ENCODE data around the gene CAPN15.

The CAPN15 gene

GRCh38 chr16:534856-535445 is 7.4 kb downstream of the CAPN15 start:
- TF ChIP-seq CREB1 (IDR thresholded peaks at IDR 0.05; ENCODE audit: low read depth) (no peak), CEBPB (IDR thresholded peaks at IDR 0.05) (no peak), RAD21 (IDR thresholded peaks at IDR 0.05; ENCODE audit: low read depth) (no peak), EGR1 (IDR thresholded peaks at IDR 0.05) (no peak), TCF12 (IDR thresholded peaks at IDR 0.05; ENCODE audit: low read depth) (no peak), YY1 (IDR thresholded peaks at IDR 0.05; ENCODE audit: low read depth) (no peak)

GRCh38 chr16:535446-536405 is 8.2 kb downstream of the CAPN15 start:
- TF ChIP-seq, protein P1, sequence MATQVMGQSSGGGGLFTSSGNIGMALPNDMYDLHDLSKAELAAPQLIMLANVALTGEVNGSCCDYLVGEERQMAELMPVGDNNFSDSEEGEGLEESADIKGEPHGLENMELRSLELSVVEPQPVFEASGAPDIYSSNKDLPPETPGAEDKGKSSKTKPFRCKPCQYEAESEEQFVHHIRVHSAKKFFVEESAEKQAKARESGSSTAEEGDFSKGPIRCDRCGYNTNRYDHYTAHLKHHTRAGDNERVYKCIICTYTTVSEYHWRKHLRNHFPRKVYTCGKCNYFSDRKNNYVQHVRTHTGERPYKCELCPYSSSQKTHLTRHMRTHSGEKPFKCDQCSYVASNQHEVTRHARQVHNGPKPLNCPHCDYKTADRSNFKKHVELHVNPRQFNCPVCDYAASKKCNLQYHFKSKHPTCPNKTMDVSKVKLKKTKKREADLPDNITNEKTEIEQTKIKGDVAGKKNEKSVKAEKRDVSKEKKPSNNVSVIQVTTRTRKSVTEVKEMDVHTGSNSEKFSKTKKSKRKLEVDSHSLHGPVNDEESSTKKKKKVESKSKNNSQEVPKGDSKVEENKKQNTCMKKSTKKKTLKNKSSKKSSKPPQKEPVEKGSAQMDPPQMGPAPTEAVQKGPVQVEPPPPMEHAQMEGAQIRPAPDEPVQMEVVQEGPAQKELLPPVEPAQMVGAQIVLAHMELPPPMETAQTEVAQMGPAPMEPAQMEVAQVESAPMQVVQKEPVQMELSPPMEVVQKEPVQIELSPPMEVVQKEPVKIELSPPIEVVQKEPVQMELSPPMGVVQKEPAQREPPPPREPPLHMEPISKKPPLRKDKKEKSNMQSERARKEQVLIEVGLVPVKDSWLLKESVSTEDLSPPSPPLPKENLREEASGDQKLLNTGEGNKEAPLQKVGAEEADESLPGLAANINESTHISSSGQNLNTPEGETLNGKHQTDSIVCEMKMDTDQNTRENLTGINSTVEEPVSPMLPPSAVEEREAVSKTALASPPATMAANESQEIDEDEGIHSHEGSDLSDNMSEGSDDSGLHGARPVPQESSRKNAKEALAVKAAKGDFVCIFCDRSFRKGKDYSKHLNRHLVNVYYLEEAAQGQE (IDR thresholded peaks at IDR 0.05; ENCODE audit: low read depth): no peak
- no peak for TF ChIP-seq TAF1 (IDR thresholded peaks at IDR 0.05; ENCODE audit: low read depth)
- TF ChIP-seq TEAD4 (IDR thresholded peaks at IDR 0.05): no peak
- TF ChIP-seq, protein P2, sequence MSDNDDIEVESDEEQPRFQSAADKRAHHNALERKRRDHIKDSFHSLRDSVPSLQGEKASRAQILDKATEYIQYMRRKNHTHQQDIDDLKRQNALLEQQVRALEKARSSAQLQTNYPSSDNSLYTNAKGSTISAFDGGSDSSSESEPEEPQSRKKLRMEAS (IDR thresholded peaks at IDR 0.05): no peak
- TF ChIP-seq EGR1 (IDR thresholded peaks at IDR 0.05): no peak
- TF ChIP-seq CREB1 (IDR thresholded peaks at IDR 0.05; ENCODE audit: low read depth): no peak
- TF ChIP-seq NFIC (IDR thresholded peaks at IDR 0.05): no peak
- no peak for TF ChIP-seq USF1 (IDR thresholded peaks at IDR 0.05)
- no peak for TF ChIP-seq CEBPB (IDR thresholded peaks at IDR 0.05)
- TF ChIP-seq FOXM1 (IDR thresholded peaks at IDR 0.05; ENCODE audit: borderline replicate concordance, low read depth): no peak

DNA sequence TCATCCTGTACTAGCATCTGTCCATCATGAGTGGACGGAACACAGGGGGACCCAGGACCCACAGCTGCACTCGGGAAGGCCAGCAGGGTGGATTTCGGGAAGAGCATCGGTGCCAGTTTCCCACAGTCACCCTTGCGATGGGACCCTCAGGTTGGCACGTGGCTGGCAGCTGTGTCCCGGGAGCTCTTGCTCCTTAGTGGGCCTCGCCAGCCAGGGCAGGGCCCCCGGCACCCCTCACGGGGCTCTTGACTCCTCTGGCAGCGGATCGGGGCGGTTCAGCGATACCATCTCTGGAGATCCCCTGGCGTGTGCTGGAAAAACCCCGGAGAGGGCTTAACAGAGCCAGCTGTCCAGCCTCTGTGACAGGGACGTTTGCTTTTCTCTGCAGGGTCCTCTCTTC is 9.2 kb downstream of the CAPN15 start:
- TF ChIP-seq CEBPB (IDR thresholded peaks at IDR 0.05) (no peak), CREB1 (IDR thresholded peaks at IDR 0.05; ENCODE audit: low read depth) (no peak)

DNA sequence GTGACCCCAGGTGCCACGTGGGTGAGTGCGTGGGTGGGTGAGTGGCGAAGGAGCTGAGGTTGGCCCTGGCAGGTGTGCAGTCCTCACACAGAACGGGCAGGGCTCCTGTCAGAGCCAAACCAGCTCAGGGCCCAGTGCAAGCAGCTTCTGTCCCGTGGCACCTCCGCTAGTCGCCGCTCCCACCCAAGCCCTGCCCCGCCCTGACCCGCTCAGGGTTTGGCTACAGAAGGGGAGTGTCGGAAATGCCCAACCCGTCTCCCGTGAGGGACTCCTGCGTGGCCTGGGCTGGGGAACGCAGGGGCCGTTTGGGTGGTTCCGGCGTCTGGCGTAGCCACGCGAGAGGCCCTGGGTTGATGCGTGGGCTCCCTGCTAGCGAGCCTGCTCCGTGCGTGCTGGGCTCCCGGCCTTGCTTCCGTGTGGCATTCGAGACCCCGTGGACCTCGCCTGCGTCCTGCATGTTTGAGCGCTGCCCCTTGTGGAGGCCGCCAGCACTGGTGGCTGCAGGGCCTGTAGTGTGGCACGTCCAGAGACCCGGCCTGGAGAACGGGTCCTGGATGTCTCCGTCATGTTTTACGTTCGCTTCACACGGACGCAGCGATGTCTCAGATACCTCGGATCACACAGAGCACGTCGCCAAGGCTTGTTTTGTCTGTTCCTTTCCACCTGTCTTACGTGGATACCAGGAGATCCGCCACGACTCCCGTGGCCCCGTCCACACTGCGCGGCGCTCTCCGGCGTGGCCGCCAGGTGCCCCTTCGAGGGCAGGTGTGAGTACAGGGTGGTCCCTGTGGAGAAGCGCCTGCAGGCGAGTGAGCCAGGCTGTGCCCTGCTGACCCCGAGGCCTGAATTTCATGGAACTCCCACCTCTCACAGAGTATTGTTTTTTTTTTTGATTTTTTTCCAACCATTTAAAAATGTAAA is 10.2 kb downstream of the CAPN15 start:
- TF ChIP-seq, protein P1 (IDR thresholded peaks at IDR 0.05; ENCODE audit: low read depth): no peak
- no peak for TF ChIP-seq EP300 (IDR thresholded peaks at IDR 0.05; ENCODE audit: borderline replicate concordance)
- no peak for TF ChIP-seq CREB1 (IDR thresholded peaks at IDR 0.05; ENCODE audit: low read depth)
- TF ChIP-seq TCF12 (IDR thresholded peaks at IDR 0.05; ENCODE audit: low read depth): no peak
- no peak for TF ChIP-seq USF1 (IDR thresholded peaks at IDR 0.05)

DNA sequence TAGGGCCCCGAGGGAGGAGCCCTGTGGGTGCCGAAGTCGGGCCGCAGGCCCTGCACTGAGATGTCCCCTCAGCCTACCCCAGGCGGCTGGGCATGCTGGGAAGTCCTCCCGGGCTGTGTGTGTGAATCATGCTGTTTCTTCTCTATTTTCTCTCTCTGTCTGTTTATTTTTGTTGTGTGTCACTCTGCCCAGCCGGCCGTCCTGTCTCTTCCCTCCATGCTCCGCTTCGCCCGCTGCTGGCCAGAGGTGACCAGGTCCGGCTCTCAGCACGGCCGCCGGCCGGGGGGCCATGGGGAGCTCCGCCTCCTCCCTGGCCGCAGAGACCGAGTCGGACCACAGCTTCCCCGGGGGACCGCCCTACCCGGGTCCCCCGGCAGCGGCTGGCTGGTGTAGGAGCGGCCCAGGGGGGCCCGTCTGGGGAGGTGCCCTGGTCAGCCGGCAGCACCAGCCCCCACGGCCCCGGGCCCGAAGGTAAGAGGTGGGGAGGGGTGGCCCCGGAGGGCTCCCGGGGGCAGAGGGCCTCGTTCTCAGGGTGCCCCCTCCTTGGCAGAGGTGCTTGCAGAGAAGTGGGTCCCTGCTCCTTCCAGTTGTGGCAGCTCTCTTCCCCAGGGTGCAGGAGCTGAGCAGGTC is 12.5 kb downstream of the CAPN15 start:
- TF ChIP-seq NFIC (IDR thresholded peaks at IDR 0.05) (no peak), ZBTB7A (IDR thresholded peaks at IDR 0.05; ENCODE audit: low read depth) (no peak), EGR1 (IDR thresholded peaks at IDR 0.05) (no peak), USF1 (IDR thresholded peaks at IDR 0.05) (no peak), CEBPB (IDR thresholded peaks at IDR 0.05) (no peak), EP300 (IDR thresholded peaks at IDR 0.05; ENCODE audit: borderline replicate concordance) (no peak), TCF12 (IDR thresholded peaks at IDR 0.05; ENCODE audit: low read depth) (no peak), RAD21 (IDR thresholded peaks at IDR 0.05; ENCODE audit: low read depth) (no peak), TAF1 (IDR thresholded peaks at IDR 0.05; ENCODE audit: low read depth) (no peak), CREB1 (IDR thresholded peaks at IDR 0.05; ENCODE audit: low read depth) (no peak), FOXM1 (IDR thresholded peaks at IDR 0.05; ENCODE audit: borderline replicate concordance, low read depth) (no peak), YY1 (IDR thresholded peaks at IDR 0.05; ENCODE audit: low read depth) (no peak), TEAD4 (IDR thresholded peaks at IDR 0.05) (no peak)
- TF ChIP-seq, protein P2 (IDR thresholded peaks at IDR 0.05): no peak
- TF ChIP-seq, protein P1 (IDR thresholded peaks at IDR 0.05; ENCODE audit: low read depth): no peak

Data from Ishikawa (cell line).